ENCODE results near the gene SPRYD3.

- no peak for TF ChIP-seq POLR2A (IDR thresholded peaks at IDR 0.05)
- TF ChIP-seq CTCF (IDR thresholded peaks at IDR 0.05) = no peak
These were observed 5.3 kb downstream of the SPRYD3 start for GRCh38 chr12:53073881-53074280.

Data from uterus (tissue), 2 donors.